GM12878 (cell line): ENCODE results near the gene PROSER2.

Experiments used
- BHLHE40 ChIP-seq, 2 experiments: fragments of 450-650 bp in 1 of 2; IDR thresholded peaks; 2 replicates each; pipeline ENCODE4 v1.6.1; 2011 to 2017; ENCODE audit warnings: low read depth in 2 of 2, borderline replicate concordance in 1 of 2, improper control_type of control experiment in 1 of 2, low read length in 1 of 2, mild to moderate bottlenecking in 1 of 2
- BRCA1 ChIP-seq: IDR thresholded peaks from 2 replicates; pipeline ENCODE4 v1.6.1; 2011; ENCODE audit warnings: low read depth, low read length, improper control_type of control experiment
- CTCF ChIP-seq, 3 experiments: IDR thresholded peaks in 2 of 3; conservative IDR thresholded peaks in 1 of 3; 2 replicates each; pipeline ENCODE4 v1.5.1; 2011; ENCODE audit warnings: low read depth in 3 of 3, low read length in 3 of 3, mild to moderate bottlenecking in 3 of 3, control low read depth in 2 of 3, moderate library complexity in 2 of 3, inconsistent platforms in 1 of 3, mixed read lengths in 1 of 3; ENCODE audit not compliant: control insufficient read depth in 2 of 3, insufficient read depth in 1 of 3; ENCODE audit errors: extremely low read depth in 1 of 3
- DPF2 ChIP-seq: fragments of 450-650 bp; IDR thresholded peaks from 2 replicates; pipeline ENCODE4 v1.6.1; 2017; ENCODE audit warnings: mild to moderate bottlenecking
- EZH2 ChIP-seq: IDR thresholded peaks from 2 replicates; pipeline ENCODE4 v1.6.1; 2012; ENCODE audit warnings: low read depth, mild to moderate bottlenecking, control low read depth, inconsistent platforms, low read length, borderline replicate concordance; ENCODE audit not compliant: control insufficient read depth
- KDM1A ChIP-seq: fragments of 200-600 bp; sonication (generic); IDR thresholded peaks from 2 replicates; pipeline ENCODE4 v1.6.1; 2016; ENCODE audit warnings: borderline replicate concordance
- NRF1 ChIP-seq: conservative IDR thresholded peaks from 2 replicates; pipeline ENCODE4 v1.6.1; 2011; ENCODE audit warnings: mild to moderate bottlenecking, low read depth, low read length, improper control_type of control experiment
- POLR2A ChIP-seq: IDR thresholded peaks from 2 replicates; pipeline ENCODE4 v1.6.1; 2011; ENCODE audit warnings: low read depth, mild to moderate bottlenecking, low read length
- POLR2AphosphoS5 ChIP-seq: IDR thresholded peaks from 2 replicates; pipeline ENCODE4 v1.6.1; 2011; ENCODE audit warnings: mild to moderate bottlenecking, low read length, inconsistent platforms
- PRDM15 ChIP-seq: fragments of 450-650 bp; formaldehyde crosslinking; IDR thresholded peaks from 2 replicates; pipeline ENCODE4 v1.4.0; 2020; ENCODE audit warnings: mild to moderate bottlenecking, moderate library complexity
- RAD21 ChIP-seq: IDR thresholded peaks from 2 replicates; pipeline ENCODE4 v1.6.1; 2011; ENCODE audit warnings: mild to moderate bottlenecking, low read depth, low read length, moderate library complexity; ENCODE audit not compliant: insufficient read depth
- SMC3 ChIP-seq: IDR thresholded peaks from 2 replicates; pipeline ENCODE4 v1.6.1; 2011; ENCODE audit warnings: low read length, improper control_type of control experiment, borderline replicate concordance
- USF2 ChIP-seq: IDR thresholded peaks from 2 replicates; pipeline ENCODE4 v1.6.1; 2011; ENCODE audit warnings: low read depth, low read length, improper control_type of control experiment, borderline replicate concordance

- TF ChIP-seq BHLHE40 (IDR thresholded peaks at IDR 0.05; ENCODE audit: borderline replicate concordance in 1 of 2, low read depth in 2 of 2, low read length in 1 of 2) (no peak), USF2 (no peak), EZH2 (no peak), BRCA1 (no peak), SMC3 (no peak), DPF2 (no peak), CTCF (IDR thresholded peaks at IDR 0.05 in 2 of 3, conservative IDR thresholded peaks at IDR 0.05 in 1 of 3; ENCODE audit: control insufficient read depth in 2 of 3, extremely low read depth in 1 of 3, insufficient read depth in 1 of 3, low read depth in 3 of 3, low read length in 3 of 3) (no peak), RAD21 (no peak), POLR2A (no peak), POLR2AphosphoS5 (no peak), PRDM15 (CRISPR knock-in tag) (no peak), NRF1 (no peak), KDM1A (no peak)
Measured at GRCh38 chr10:11870461-11870780, 47.3 kb downstream of the PROSER2 start.
